ENCODE data around the gene SLC34A1. TPM values are rescaled to one million over a fixed set of nuclear protein-coding genes. Genes with fewer than 3 reads are reported as not detected.

The SLC34A1 gene
- total and polyA plus RNA-seq, 2 of the 13 experiments (the other 11 are each of a cell fraction or from before 2014, with no cell fraction given) = 0.03 to 0.20 TPM

DNA sequence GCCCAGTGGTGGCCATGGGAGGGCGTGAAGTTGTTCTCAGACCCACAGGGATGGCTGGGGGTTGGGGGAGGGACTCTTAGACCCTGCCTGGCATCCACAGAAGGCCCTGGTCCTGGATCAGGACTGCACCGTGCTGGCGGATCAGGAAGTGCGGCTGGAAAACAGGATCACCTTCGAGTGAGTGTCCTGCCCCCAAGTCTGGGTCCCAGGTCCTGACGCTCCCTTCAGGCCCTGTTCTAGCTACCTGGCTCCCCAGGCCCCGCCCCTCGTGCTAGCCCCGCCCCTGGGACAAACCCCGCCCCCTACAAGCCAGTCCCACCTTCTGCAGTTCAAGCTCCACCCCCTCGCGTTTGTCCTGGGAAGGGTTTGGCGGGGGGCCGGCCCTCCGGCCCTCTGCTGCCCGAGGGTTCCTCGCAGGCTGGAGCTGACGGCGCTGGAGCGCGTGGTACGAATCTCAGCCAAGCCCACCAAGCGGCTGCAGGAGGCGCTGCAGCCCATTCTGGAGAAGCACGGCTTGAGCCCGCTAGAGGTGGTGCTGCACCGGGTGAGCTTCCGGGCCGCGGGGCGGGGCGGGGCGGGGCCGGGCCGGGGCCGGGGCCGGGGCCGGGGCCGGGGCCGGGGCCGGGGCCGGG lies 13.6 kb upstream of the SLC34A1 start (continued):
- TF ChIP-seq GTF3A (CRISPR knock-in tag; conservative IDR thresholded peaks at IDR 0.05) (no peak), ZNF788 (CRISPR knock-in tag; IDR thresholded peaks at IDR 0.05; ENCODE audit: borderline replicate concordance) (no peak; the same call in 1 of the 2 replicates), KDM3A (CRISPR knock-in tag; IDR thresholded peaks at IDR 0.05; ENCODE audit: low read depth) (peak; percentile 34; the same call in 1 of the 2 replicates), MTA3 (CRISPR knock-in tag; IDR thresholded peaks at IDR 0.05) (no peak), FOXC1 (CRISPR knock-in tag; IDR thresholded peaks at IDR 0.05; ENCODE audit: borderline replicate concordance) (peak; percentile 42; the same call in 1 of the 2 replicates), KLF12 (CRISPR knock-in tag; IDR thresholded peaks at IDR 0.05; ENCODE audit: borderline replicate concordance) (no peak), ZBTB38 (CRISPR knock-in tag; IDR thresholded peaks at IDR 0.05) (peak; percentile 59; the same call in 1 of the 2 replicates), RXRA (CRISPR knock-in tag; IDR thresholded peaks at IDR 0.05) (peak; percentile 56), ZNF678 (CRISPR knock-in tag; IDR thresholded peaks at IDR 0.05) (no peak), ZNF577 (CRISPR knock-in tag; IDR thresholded peaks at IDR 0.05; ENCODE audit: borderline replicate concordance, low read depth) (no peak), POLR2AphosphoS5 (IDR thresholded peaks at IDR 0.05; ENCODE audit: low read depth, low read length) (peak; percentile 10), SMYD3 (CRISPR knock-in tag; IDR thresholded peaks at IDR 0.05) (no peak), POLR2G (IDR thresholded peaks at IDR 0.05; ENCODE audit: low read depth, low read length) (no peak), ARNT (IDR thresholded peaks at IDR 0.05) (no peak)
- TF ChIP-seq, protein P1, sequence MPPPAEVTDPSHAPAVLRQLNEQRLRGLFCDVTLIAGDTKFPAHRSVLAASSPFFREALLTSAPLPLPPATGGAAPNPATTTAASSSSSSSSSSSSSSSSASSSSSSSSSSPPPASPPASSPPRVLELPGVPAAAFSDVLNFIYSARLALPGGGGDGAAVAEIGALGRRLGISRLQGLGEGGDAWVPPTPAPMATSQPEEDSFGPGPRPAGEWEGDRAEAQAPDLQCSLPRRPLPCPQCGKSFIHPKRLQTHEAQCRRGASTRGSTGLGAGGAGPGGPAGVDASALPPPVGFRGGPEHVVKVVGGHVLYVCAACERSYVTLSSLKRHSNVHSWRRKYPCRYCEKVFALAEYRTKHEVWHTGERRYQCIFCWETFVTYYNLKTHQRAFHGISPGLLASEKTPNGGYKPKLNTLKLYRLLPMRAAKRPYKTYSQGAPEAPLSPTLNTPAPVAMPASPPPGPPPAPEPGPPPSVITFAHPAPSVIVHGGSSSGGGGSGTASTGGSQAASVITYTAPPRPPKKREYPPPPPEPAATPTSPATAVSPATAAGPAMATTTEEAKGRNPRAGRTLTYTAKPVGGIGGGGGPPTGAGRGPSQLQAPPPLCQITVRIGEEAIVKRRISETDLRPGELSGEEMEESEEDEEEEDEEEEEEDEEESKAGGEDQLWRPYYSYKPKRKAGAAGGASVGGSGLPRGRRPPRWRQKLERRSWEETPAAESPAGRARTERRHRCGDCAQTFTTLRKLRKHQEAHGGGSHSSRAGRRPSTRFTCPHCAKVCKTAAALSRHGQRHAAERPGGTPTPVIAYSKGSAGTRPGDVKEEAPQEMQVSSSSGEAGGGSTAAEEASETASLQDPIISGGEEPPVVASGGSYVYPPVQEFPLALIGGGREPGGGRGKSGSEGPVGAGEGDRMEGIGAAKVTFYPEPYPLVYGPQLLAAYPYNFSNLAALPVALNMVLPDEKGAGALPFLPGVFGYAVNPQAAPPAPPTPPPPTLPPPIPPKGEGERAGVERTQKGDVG (CRISPR knock-in tag; IDR thresholded peaks at IDR 0.05; ENCODE audit: borderline replicate concordance) = 0 out of 2 replicates have a peak, but pooled peaks have one; percentile 10
- TF ChIP-seq, protein P2, sequence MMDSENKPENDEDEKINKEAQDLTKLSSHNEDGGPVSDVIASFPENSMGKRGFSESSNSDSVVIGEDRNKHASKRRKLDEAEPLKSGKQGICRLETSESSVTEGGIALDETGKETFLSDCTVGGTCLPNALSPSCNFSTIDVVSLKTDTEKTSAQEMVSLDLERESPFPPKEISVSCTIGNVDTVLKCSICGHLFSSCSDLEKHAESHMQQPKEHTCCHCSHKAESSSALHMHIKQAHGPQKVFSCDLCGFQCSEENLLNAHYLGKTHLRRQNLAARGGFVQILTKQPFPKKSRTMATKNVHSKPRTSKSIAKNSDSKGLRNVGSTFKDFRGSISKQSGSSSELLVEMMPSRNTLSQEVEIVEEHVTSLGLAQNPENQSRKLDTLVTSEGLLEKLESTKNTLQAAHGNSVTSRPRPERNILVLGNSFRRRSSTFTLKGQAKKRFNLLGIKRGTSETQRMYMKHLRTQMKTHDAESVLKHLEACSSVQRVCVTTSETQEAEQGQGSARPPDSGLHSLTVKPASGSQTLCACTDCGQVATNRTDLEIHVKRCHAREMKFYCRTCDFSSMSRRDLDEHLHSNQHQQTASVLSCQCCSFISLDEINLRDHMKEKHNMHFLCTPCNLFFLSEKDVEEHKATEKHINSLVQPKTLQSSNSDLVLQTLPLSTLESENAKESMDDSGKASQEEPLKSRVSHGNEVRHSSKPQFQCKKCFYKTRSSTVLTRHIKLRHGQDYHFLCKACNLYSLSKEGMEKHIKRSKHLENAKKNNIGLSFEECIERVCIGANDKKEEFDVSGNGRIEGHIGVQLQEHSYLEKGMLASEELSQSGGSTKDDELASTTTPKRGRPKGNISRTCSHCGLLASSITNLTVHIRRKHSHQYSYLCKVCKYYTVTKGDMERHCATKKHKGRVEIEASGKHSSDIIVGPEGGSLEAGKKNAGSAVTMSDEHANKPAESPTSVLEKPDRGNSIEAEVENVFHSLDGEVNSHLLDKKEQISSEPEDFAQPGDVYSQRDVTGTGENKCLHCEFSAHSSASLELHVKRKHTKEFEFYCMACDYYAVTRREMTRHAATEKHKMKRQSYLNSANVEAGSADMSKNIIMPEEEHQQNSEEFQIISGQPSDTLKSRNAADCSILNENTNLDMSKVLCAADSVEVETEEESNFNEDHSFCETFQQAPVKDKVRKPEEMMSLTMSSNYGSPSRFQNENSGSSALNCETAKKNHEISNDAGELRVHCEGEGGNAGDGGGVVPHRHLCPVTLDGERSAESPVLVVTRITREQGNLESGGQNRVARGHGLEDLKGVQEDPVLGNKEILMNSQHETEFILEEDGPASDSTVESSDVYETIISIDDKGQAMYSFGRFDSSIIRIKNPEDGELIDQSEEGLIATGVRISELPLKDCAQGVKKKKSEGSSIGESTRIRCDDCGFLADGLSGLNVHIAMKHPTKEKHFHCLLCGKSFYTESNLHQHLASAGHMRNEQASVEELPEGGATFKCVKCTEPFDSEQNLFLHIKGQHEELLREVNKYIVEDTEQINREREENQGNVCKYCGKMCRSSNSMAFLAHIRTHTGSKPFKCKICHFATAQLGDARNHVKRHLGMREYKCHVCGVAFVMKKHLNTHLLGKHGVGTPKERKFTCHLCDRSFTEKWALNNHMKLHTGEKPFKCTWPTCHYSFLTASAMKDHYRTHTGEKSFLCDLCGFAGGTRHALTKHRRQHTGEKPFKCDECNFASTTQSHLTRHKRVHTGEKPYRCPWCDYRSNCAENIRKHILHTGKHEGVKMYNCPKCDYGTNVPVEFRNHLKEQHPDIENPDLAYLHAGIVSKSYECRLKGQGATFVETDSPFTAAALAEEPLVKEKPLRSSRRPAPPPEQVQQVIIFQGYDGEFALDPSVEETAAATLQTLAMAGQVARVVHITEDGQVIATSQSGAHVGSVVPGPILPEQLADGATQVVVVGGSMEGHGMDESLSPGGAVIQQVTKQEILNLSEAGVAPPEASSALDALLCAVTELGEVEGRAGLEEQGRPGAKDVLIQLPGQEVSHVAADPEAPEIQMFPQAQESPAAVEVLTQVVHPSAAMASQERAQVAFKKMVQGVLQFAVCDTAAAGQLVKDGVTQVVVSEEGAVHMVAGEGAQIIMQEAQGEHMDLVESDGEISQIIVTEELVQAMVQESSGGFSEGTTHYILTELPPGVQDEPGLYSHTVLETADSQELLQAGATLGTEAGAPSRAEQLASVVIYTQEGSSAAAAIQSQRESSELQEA (CRISPR knock-in tag; IDR thresholded peaks at IDR 0.05; ENCODE audit: not compliant biosample characterization) = no peak
- TF ChIP-seq, protein P3, sequence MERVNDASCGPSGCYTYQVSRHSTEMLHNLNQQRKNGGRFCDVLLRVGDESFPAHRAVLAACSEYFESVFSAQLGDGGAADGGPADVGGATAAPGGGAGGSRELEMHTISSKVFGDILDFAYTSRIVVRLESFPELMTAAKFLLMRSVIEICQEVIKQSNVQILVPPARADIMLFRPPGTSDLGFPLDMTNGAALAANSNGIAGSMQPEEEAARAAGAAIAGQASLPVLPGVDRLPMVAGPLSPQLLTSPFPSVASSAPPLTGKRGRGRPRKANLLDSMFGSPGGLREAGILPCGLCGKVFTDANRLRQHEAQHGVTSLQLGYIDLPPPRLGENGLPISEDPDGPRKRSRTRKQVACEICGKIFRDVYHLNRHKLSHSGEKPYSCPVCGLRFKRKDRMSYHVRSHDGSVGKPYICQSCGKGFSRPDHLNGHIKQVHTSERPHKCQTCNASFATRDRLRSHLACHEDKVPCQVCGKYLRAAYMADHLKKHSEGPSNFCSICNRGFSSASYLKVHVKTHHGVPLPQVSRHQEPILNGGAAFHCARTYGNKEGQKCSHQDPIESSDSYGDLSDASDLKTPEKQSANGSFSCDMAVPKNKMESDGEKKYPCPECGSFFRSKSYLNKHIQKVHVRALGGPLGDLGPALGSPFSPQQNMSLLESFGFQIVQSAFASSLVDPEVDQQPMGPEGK (CRISPR knock-in tag; IDR thresholded peaks at IDR 0.05) = peak; percentile 53; the same call in 1 of the 2 replicates
